SK-MEL-5 (cell line): ENCODE data around the gene BANF2. TPM values are rescaled to one million over a fixed set of nuclear protein-coding genes. Genes with fewer than 3 reads are reported as not detected.

ENCODE experiments used
- DNase-seq: peaks from one replicate; pipeline ENCODE4 v3.0.0-alpha.2; 2016; ENCODE audit warnings: low read depth, low spot score
- in situ Hi-C: cut with HindIII; loops from 2 replicates; pipeline ENCODE4 v1.10.0; 2016; ENCODE audit warnings: low sequenced_read_pairs, high pct_unique_total_duplicates, low pct_unique_long_range_greater_than_20kb
- total RNA-seq: library from RNA; depleted of rRNA; stranded (reverse); fragments of >200 nt; shearing (Covaris generic); gene quantifications from 2 replicates; pipeline ENCODE4 v1.2.3, GENCODE V29; 2014

Gene BANF2
- total RNA-seq, 1 experiment from 2014 or later, result not detected

DNA sequence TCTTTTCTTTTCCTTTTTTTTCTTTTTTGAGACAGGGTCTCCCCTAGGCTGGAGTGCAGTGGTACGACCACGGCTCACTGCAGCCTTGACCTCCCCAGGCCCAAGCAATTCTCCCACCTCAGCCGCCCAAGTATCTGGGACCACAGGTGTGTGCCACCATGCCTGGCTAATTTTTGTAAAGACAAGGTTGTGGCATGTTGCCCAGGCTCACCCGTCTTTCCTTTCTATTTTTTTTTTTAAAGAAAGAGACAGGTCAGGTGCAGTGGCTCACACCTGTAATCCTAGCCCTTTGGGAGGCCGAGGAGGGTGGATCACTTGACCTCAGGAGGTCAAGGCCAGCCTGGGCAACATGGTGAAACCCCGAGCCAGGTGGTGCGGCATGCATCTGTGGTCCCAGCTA is 16.6 kb downstream of the BANF2 start:
- DNase-seq, result no peak
- in situ Hi-C loops, result no loop called here

DNA sequence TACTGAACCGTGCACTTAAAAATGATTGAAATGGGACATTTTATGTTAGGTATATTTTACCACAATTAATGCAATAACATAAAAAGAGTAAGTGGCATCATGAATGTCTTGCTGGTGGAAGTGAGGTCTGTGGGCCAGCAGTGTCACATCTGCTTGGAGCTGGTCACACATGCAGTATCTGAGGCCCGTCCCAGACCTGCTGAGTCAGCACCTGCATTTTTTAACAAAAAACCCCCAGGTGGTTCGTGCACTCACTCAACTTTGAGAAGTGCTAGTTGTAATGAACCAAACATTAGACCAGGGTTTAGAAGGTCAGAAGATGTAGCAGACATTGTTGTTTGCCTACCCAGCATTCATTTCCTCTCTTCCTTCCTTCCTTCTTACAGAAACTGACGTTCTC is 21.0 kb downstream of the BANF2 start:
- in situ Hi-C loops, result no loop called here

DNA sequence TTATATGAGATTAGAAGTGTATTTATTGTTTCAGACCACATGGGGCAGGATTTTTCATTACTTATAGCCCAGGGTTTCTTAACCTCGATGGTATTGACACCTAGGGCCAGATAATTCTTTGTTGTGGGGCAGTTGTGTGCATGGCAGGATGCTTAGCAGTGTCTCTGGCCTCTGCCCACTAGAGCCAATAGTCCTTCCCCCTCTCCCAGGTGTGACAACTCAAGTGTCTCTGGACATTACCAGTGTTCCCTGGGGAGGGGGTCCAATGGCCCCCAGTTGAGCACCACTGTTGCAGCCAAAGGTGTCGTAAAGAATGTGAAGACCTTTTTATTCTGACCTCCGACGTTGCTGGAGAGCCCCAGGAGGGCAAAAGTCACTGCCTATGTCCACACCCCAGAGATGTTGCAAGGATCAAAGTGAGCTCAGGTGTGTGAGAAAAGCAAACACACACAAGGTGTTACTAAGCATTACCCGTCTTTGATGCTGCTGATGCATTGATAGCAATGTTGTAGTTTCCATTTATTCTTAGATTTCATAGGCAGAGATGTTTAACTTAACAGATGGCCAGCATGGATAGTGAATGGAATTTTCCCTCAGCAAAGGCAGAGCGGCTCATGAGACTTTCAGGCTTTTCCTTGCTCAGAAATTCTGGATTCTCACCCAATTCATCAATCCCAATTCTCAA is 22.2 kb downstream of the BANF2 start:
- peak; percentile 26 for DNase-seq
- in situ Hi-C loops, result no loop called here

More for the DNA sequence above, 21.0 kb downstream of the BANF2 start:
- no peak for DNase-seq

DNA sequence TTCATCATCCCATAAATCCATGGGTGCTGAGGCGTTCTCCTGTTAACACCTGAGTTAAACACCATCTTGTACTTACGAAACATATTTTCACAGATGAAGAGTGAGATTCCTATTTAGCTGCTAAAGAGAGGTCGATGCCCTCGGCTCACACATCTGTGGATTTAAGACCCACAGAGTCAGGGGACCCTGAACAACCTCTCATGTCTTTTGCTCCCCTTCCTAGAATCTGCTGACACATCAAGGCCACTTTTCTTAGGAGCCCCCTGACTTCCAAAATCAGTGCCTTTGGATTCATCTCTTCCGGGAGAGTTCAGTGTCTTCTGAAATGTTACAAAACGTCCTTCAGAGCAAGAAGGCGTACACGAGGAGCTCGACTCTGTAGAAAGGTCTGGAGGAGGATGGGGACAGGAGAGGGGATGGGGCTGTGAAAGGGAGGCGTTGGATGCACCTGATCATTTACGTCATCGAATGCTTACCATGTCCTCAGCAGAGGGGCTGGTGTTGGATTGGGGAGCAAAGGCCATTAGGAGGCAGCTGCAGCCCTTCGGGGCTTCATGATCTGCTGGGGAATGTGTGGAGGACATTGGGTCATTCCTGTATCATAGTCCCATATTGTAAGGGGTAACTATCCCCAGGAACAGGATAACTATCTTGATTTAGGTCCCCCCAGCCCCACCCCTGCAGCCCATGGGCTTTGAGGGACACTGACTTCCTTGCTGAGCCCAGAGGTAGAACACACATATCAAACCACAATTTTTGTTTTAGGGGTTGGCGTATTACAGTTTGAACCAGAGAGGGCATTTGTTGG is 22.9 kb downstream of the BANF2 start:
- no peak for DNase-seq
- in situ Hi-C loops, result no loop called here

DNA sequence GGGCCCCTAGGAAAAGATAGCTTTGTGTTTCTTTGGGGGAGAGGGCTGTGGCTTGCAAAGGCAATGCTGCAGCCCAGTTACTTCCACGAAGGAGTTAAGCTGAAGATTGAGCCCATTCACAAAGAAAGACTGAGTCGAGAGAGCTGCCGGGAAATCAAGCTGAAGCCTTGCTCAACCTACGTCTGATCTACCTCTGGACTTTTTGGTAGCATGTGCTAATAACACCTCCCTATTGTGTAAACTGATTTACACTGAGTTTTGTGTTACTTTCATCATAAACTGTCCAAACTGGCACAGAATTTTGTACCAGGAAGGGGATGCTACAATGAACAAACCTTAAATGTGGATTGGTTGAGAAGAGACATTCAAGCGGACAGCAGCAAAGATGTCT is 23.5 kb downstream of the BANF2 start:
- in situ Hi-C loops, result no loop called here
- no peak for DNase-seq

DNA sequence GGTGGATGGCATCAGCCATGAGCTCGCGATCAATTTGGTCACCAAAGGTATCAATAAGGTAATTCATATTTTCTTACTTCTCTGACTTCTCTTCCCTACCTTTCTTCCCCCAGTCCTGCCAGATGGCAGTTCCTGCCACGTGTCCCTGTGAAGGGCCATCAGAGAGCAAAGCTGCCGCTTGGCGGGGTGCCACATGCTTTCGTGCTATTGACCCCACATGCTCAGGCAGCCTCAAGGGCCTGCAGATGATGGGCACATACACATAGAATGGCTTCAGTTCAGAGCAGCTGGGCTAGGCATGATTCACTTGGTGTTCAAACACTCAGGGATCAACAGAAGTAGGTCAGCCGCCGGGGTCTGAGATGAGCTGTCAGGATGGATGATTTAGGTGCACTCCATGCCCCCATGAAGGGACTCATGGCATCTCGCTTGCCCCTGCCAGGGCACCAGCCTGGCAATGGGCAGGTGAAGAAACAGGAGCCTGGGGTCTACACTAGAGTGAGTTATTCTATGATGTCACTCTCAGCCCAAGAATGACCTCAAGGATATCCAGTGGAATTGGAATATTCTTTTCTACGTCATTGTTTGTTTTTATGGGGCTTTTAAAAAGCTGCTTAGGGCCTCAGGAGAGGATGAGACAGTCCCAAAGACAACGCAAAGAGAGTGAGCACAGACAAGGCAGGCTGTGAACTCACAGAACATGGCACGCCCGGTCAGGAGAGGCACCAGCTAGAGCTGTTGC is 25.5 kb downstream of the BANF2 start:
- DNase-seq, result no peak
- in situ Hi-C loops, result no loop called here

DNA sequence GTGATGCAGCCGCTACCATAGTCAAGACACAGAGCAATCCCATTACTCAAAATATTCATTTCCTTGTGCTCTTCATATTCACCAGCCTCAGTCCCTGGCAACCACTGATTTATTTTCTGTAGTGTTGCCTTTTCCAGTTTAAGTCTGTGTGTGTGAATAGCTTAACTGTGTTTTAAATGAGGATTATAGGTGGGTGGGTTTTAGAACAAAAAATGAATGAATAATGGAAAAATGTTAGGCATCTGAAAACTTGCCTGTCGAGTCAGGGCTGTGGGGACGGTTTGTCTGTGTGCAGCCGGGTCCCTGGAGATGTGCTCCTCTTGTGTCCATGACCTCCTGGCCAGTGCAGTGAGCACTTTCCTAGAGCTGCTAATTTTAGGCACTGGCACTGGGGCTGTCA is 27.1 kb downstream of the BANF2 start:
- in situ Hi-C loops, result no loop called here
- DNase-seq, result no peak

DNA sequence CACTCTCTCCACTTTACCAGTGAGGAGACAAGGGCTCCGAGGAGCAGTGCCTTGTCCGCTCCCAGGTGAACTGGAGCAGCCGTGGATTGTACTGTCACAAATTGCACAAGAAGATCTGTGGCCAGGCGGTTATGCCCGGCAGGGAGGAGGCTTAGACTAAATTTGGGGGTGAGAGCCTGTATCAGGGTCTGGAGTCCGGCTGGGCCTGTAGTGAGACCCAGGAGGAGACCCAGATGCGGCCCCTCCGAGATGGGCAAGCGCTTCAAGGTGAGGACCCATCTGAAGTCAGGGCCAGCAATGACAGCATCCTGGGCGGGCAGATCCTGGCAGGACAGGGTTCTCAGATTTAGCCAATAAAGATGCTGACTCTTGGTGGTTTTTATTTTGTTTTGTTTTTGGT is 27.6 kb downstream of the BANF2 start:
- no peak for DNase-seq
- in situ Hi-C loops, result no loop called here

DNA sequence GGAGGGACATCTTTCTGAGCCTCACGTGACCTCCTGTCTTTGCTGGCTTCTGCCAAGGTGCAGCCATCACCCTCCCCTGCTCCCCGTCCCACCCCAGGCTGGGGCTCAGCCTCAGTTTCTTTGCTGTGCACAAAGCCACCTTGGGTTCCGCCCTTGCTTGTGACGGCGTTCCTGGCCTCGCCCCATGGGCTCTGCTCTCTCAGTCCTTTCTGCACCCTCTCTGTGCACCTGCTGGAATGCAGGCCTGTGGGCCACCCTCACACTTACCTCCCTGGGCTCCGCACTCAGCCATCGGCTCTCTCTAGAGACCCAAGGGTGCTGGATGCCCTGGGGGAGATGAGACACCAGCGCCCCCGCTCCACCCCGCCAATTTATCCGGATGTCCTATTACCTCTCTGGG is 28.3 kb downstream of the BANF2 start:
- no peak for DNase-seq
- in situ Hi-C loops, result no loop called here

DNA sequence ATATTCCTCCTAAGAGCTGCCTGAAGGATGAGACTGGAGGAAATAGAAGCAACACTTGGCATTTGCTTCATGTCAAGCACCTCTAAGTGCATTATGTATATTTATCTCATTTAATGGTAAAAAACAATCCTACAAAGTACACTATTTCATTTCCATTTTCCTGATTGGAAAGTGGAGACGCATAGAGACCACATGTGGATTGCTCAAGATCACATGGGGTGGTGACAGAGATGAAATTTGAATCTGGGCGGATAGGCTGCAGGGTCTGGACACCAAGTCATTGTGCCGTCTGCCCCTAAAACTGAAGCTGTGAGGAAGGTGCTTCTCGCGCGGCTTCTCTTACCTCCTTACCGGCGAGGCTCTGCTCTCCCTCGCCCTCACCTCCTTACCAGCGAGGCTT is 30.3 kb downstream of the BANF2 start:
- in situ Hi-C loops, result no loop called here
- no peak for DNase-seq

DNA sequence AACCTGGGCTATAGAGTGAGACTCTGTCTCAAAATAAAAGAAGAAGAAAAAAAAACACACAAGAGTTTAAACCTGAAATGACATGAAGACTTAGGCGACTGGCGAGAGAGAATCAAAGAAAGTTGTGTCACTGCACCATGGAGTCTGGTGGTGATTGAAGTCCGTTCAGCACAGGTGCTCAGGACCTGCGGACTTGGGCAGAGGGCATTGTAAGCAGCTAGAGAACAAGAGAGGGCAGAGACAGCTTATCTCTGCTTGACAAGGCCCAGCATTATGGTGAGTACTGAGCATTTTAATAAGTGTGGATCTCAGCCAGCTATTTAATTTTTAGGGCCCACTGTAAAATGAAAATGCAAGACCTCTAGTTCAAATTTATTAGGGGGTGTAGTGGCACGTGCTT is 31.5 kb downstream of the BANF2 start:
- no peak for DNase-seq
- in situ Hi-C loops, result no loop called here

DNA sequence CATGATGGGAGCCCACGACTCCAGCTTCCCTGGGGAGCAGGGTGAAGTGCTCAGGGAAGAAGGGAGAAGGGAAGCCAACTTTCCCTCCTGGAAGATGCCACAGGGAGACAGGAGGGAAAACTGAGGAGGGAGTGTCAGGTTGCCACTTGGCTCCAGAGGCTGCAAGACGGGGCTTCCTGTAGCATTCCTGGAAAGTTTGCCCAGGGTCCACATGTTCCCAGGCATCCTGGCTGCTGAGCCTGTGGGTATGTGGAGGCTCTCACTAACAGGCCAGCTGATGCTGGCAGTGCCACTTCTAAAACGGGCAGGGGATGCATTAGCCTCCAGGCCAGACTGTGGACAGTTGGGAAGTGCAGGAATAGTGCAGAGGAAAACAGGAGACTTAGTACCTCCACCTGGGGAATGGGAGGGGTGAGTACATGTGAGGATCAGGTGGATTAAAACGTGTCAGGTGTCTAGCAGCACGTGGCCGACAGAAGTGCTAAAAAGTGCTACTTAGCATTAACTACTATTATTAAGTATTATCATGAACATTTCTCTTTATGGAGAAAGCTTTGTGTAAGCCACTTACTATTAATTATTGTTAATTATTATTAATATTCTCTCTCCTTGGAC is 33.2 kb downstream of the BANF2 start:
- DNase-seq, result no peak
- in situ Hi-C loops, result no loop called here

DNA sequence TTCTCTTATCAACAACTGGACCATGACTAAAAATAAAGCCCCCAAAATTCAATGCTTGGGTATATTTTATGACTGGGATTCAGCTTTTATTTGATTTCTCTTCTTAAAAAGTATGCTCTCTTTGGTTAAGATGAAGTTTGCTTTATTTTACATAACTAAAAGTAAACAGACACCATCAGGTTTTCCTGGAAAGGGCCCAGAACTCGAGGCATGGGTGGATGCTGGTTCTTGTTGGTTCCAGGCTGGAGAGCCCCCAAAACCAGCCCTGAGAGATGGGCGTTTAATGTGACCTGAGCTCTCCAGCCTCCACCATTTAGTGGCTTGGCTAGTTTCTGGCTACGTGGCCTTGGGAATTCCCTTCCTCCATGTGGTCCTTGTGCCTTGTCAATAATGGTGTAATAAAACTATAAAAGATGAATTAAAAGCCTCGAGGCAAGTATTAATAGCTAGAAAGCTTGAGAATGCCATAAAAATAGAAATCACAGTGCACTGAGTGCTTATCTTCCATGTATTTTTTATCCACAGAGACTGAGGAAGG is 34.1 kb downstream of the BANF2 start:
- no peak for DNase-seq
- in situ Hi-C loops, result no loop called here

DNA sequence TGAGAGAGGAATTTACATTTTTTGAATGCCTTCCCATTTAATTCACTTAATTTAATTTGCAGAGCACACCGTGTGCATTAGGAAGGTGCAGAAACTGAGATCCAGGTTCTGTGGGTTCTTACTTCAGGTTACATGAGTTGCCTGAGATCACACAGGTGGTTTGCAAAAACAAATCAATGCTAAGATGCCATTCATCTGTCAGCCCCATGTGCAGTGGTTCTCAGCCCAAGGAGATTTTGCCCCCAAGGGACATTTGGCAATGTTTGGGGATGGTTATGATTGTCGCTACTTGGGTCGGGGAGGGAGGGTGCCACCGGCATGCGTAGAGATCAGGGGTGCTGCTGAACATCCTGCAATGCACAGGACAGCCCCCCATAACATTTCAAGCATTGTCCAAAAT is 34.6 kb downstream of the BANF2 start:
- in situ Hi-C loops, result no loop called here

DNA sequence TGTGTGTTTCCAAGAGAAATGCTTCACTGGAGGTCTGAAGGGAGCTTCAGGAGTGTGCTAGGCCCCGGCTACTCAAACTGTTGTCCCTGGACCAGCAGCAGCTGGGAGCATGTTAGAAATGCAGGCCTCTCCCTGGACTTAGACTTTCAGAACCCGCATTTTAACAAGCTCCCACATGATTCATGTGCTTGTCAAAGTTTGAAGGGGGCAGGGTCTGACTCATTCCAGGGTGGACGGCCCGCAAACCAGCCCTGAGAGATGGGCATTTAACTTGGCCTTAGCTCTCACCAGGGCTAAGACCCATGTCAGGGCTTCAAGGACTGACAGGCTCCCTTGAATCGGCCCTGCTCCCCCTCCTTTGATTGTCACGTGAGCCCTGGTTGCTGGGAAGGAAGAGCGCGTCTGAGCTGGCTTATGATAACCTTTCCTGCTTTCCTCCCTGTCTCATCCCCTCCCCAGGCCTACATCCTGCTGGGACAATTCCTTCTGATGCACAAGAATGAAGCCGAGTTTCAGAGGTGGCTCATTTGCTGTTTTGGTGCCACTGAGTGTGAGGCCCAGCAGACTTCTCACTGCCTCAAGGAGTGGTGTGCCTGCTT is 35.5 kb downstream of the BANF2 start:
- in situ Hi-C loops, result no loop called here
- DNase-seq, result no peak

More for the DNA sequence above, 34.6 kb downstream of the BANF2 start:
- no peak for DNase-seq

DNA sequence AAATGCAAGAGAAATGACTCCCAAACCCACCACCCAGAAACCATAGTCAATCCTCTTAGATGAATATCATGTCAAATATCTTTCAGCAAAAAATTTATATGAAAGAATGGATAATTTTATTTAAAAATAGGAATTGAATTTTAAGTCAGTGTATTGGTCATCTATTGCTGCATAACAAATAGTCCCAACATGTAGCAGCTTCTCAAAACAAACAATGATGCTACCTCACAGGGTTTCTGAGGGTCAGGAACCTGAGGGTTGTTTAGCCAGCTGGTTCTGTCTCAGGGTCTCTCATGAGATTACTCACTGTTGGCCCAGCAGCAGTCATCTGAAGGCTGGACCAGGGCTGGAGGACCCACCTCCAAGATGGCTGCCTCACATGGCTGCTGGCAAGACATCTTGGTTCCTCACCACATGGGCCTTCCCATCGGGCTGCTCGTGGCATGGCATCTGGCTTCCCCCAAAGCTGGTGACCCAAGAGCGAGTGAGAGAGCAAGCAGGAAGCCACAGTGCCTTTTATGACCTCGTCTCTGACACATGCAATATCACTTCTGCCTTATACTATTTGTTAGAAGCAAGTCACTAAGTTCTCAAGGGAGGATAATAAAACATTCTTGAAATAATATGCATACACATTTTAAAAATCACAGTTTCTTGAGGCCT is 36.3 kb downstream of the BANF2 start:
- in situ Hi-C loops, result no loop called here
- no peak for DNase-seq

DNA sequence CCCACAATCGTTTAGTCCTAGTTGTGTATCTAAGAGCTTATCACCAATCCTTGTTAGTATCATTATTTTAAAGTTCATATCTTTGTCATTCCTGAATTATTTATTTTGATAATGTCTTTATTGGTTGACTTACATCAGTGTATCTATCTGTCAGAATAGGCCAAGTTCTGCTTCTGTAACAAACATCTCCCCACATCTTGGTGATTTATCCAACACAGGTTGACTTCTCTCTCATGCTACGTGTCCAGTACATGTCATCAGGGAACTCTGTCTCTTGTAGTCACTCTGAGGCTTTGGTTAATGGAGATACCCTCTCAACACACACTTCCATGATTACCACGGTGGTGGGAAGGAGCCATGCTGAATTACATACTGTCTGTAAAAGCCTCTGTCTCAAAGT is 38.4 kb downstream of the BANF2 start:
- no peak for DNase-seq
- in situ Hi-C loops, result no loop called here
